IPS-15b (cell line): Measurements from ENCODE around the gene TMEM200B.
A peak's percentile ranks its signal among the peaks of the same experiment; 100 is the strongest.
"Not testable (repeated sequence)": the region's sequence is repeated elsewhere in the genome, so short reads cannot be mapped to it uniquely, and the experiment has no call there.

Experiments
- H3K27me3 ChIP-seq: one replicate; pipeline ENCODE4 v1.6.1; 2013; ENCODE audit warnings: low read length; ENCODE audit not compliant: control insufficient read depth, insufficient read depth
- H3K36me3 ChIP-seq: one replicate; pipeline ENCODE4 v1.6.1; 2013; ENCODE audit warnings: low read length; ENCODE audit not compliant: control insufficient read depth, insufficient read depth
- H3K4me1 ChIP-seq: one replicate; pipeline ENCODE4 v1.6.1; 2013; ENCODE audit warnings: mild to moderate bottlenecking, low read length; ENCODE audit not compliant: control insufficient read depth, insufficient read depth
- H3K4me3 ChIP-seq: one replicate; pipeline ENCODE4 v1.5.1; 2013; ENCODE audit warnings: low read depth, low read length
- H3K9ac ChIP-seq: one replicate; pipeline ENCODE4 v1.6.1; 2013; ENCODE audit warnings: low read depth, mild to moderate bottlenecking, low read length
- H3K9me3 ChIP-seq: one replicate; pipeline ENCODE4 v1.6.1; 2013; ENCODE audit warnings: mild to moderate bottlenecking, low read length; ENCODE audit not compliant: control insufficient read depth, insufficient read depth

Gene TMEM200B

GRCh38 chr1:29120947-29121485, 2.7 kb downstream of the TMEM200B start:
- Histone ChIP-seq H3K4me3 (peak overlapping the region; percentile 75), H3K27me3 (peaks cover 19% of the 10 kb centered on the region), H3K9ac (peak overlapping the region; percentile 60), H3K4me1 (no peaks in the 10 kb centered on the region), H3K36me3 (peaks cover 4% of the 10 kb centered on the region), H3K9me3 (no peaks in the 10 kb centered on the region)

GRCh38 chr1:29120367-29120766, 3.3 kb downstream of the TMEM200B start:
- H3K36me3 ChIP-seq, result peaks cover 4% of the 10 kb centered on the region
- peak overlapping the region; percentile 75 for H3K4me3 ChIP-seq
- H3K9ac ChIP-seq, result no peak overlapping the region
- H3K4me1 ChIP-seq, result no peaks in the 10 kb centered on the region
- no peaks in the 10 kb centered on the region for H3K9me3 ChIP-seq
- peaks cover 13% of the 10 kb centered on the region for H3K27me3 ChIP-seq

- H3K4me1 ChIP-seq, result no peaks in the 10 kb centered on the region
- no peak overlapping the region for H3K4me3 ChIP-seq
- no peak overlapping the region for H3K9ac ChIP-seq
- H3K9me3 ChIP-seq, result no peaks in the 10 kb centered on the region
- peaks cover 13% of the 10 kb centered on the region for H3K27me3 ChIP-seq
- peaks cover 4% of the 10 kb centered on the region for H3K36me3 ChIP-seq
Observed at GRCh38 chr1:29119121-29119929, 4.4 kb downstream of the TMEM200B start.

- no peak overlapping the region for H3K4me3 ChIP-seq
- peaks cover 4% of the 10 kb centered on the region for H3K36me3 ChIP-seq
- H3K27me3 ChIP-seq, result peaks cover 3% of the 10 kb centered on the region
- no peaks in the 10 kb centered on the region for H3K9me3 ChIP-seq
- H3K9ac ChIP-seq, result no peak overlapping the region
- H3K4me1 ChIP-seq, result peaks cover 7% of the 10 kb centered on the region
Observed at GRCh38 chr1:29117381-29117780, 6.3 kb downstream of the TMEM200B start.

GRCh38 chr1:29114654-29115053, 9.0 kb downstream of the TMEM200B start:
- no peaks in the 10 kb centered on the region for H3K27me3 ChIP-seq
- H3K4me3 ChIP-seq, result no peak overlapping the region
- no peaks in the 10 kb centered on the region for H3K36me3 ChIP-seq
- no peak overlapping the region for H3K9ac ChIP-seq
- H3K9me3 ChIP-seq, result no peaks in the 10 kb centered on the region
- H3K4me1 ChIP-seq, result peaks cover 7% of the 10 kb centered on the region

- H3K9me3 ChIP-seq, result no peaks in the 10 kb centered on the region
- no peak overlapping the region for H3K9ac ChIP-seq
- peaks cover 5% of the 10 kb centered on the region for H3K36me3 ChIP-seq
- no peak overlapping the region for H3K4me3 ChIP-seq
- H3K27me3 ChIP-seq, result no peaks in the 10 kb centered on the region
- H3K4me1 ChIP-seq, result peaks cover 7% of the 10 kb centered on the region
Observed at GRCh38 chr1:29113413-29114117, 10.1 kb downstream of the TMEM200B start.

GRCh38 chr1:29112705-29113412, 10.8 kb downstream of the TMEM200B start:
- Histone ChIP-seq H3K4me1 (peaks cover 7% of the 10 kb centered on the region), H3K4me3 (no peak overlapping the region), H3K9ac (no peak overlapping the region), H3K27me3 (no peaks in the 10 kb centered on the region), H3K9me3 (no peaks in the 10 kb centered on the region), H3K36me3 (peaks cover 5% of the 10 kb centered on the region)

- not testable (repeated sequence) for H3K36me3 ChIP-seq, H3K27me3 ChIP-seq, H3K4me3 ChIP-seq, H3K9ac ChIP-seq, H3K4me1 ChIP-seq, H3K9me3 ChIP-seq
Observed at GRCh38 chr1:29108041-29108440, 15.7 kb downstream of the TMEM200B start.

GRCh38 chr1:29105822-29106221, 17.9 kb downstream of the TMEM200B start:
- peaks cover 5% of the 10 kb centered on the region for H3K36me3 ChIP-seq
- H3K27me3 ChIP-seq, result no peaks in the 10 kb centered on the region
- no peak overlapping the region for H3K4me3 ChIP-seq
- H3K9me3 ChIP-seq, result no peaks in the 10 kb centered on the region
- no peak overlapping the region for H3K9ac ChIP-seq
- no peaks in the 10 kb centered on the region for H3K4me1 ChIP-seq

GRCh38 chr1:29100487-29100886, 23.2 kb downstream of the TMEM200B start:
- Histone ChIP-seq H3K36me3 (no peaks in the 10 kb centered on the region), H3K9ac (no peak overlapping the region), H3K4me3 (no peak overlapping the region), H3K4me1 (no peaks in the 10 kb centered on the region), H3K27me3 (no peaks in the 10 kb centered on the region), H3K9me3 (no peaks in the 10 kb centered on the region)

- no peaks in the 10 kb centered on the region for H3K9me3 ChIP-seq
- no peaks in the 10 kb centered on the region for H3K36me3 ChIP-seq
- H3K4me1 ChIP-seq, result no peaks in the 10 kb centered on the region
Observed at GRCh38 chr1:29099286-29099685, 24.4 kb downstream of the TMEM200B start.

More at GRCh38 chr1:29099286-29099685, 24.4 kb downstream of the TMEM200B start:
- H3K9ac ChIP-seq, result no peak overlapping the region
- no peaks in the 10 kb centered on the region for H3K27me3 ChIP-seq
- H3K4me3 ChIP-seq, result no peak overlapping the region
